Prostate gland (tissue), 2 donors: Measurements from ENCODE around the gene TMEM41B.

ENCODE experiments used
- POLR2A ChIP-seq: fragments of 450-650 bp; IDR thresholded peaks from one replicate; pipeline ENCODE4 v1.6.1; 2016; ENCODE audit warnings: antibody characterized with exemption, mild to moderate bottlenecking
- POLR2AphosphoS5 ChIP-seq: sonication (generic); formaldehyde crosslinking; IDR thresholded peaks from one replicate; pipeline ENCODE4 v1.6.1; 2017; ENCODE audit warnings: antibody characterized with exemption
- TF ChIP-seq, protein P1 (sequence below), 4 experiments: fragments of 200-600 bp in 2 of 4; fragments of 450-650 bp in 2 of 4; sonication (generic) in 2 of 4; IDR thresholded peaks; 1 replicate in 3 of 4; 2 replicates in 1 of 4; pipeline ENCODE4 v1.5.1; 2016 to 2019; ENCODE audit warnings: antibody characterized with exemption in 4 of 4, mild to moderate bottlenecking in 2 of 4, moderate library complexity in 2 of 4

DNA sequence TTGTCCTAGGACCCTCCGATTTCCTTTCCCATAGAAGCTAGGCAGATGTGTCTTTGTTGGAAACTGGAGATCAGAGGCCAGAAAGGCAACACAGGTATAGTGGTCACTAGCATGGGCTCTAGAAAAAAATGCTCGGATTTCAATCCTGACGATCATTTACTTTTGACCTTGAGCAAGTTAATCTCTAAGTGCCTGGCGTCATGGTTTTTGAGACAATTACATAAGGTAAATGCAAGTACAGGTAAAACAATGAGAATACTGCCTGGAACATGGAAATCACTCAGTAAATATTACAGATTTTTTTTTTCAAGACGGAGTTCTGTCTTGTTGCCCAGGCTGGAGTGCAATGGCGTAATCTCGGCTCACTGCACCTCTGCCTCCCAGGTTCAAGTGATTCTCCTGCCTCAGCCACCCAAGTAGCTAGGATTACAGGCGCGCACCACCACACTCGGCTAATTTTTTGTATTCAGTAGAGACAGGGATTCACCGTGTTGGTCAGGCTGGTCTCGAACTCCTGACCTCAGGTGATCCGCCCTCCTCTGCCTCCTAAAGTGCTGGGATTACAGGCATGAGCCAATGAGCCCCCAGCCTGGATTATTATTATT lies 48.2 kb downstream of the TMEM41B start:
- TF ChIP-seq POLR2A (no peak), POLR2AphosphoS5 (no peak)
- TF ChIP-seq, protein P1, sequence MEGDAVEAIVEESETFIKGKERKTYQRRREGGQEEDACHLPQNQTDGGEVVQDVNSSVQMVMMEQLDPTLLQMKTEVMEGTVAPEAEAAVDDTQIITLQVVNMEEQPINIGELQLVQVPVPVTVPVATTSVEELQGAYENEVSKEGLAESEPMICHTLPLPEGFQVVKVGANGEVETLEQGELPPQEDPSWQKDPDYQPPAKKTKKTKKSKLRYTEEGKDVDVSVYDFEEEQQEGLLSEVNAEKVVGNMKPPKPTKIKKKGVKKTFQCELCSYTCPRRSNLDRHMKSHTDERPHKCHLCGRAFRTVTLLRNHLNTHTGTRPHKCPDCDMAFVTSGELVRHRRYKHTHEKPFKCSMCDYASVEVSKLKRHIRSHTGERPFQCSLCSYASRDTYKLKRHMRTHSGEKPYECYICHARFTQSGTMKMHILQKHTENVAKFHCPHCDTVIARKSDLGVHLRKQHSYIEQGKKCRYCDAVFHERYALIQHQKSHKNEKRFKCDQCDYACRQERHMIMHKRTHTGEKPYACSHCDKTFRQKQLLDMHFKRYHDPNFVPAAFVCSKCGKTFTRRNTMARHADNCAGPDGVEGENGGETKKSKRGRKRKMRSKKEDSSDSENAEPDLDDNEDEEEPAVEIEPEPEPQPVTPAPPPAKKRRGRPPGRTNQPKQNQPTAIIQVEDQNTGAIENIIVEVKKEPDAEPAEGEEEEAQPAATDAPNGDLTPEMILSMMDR (IDR thresholded peaks at IDR 0.05), result no peak
